ENCODE measurements around the gene PDE1C. TPM values are rescaled to one million over a fixed set of nuclear protein-coding genes. Genes with fewer than 3 reads are reported as not detected.

The PDE1C gene
- total RNA-seq (100 to 1,000 TPM in 8 of 9 donors, 10 to 100 TPM in 1; 63.7 to 307 (median 143) TPM), polyA plus RNA-seq (10 to 100 TPM; 35.3 to 42.9 TPM)
- long read RNA-seq, donor 1, full-length matches to known transcripts = 184 of 274 reads
- long read RNA-seq, donor 1, partial matches to known transcripts = 24 of 274 reads
- long read RNA-seq, donor 1, other reads (novel, unspliced or antisense) = 66 of 274 reads
- long read RNA-seq, donor 2, transcript PDE1C-202 (17 exons, 2,420 nt) = minor isoform, 59 of 227 reads
- long read RNA-seq, donor 2, transcript PDE1C-205 (18 exons, 2,952 nt) = major isoform, 62 of 227 reads
- long read RNA-seq, donor 2, partial matches to known transcripts = 41 of 227 reads
- long read RNA-seq, donor 2, other reads (novel, unspliced or antisense) = 65 of 227 reads
- long read RNA-seq, donor 3, transcript PDE1C-205 (18 exons, 2,952 nt) = minor isoform, 44 of 185 reads
- long read RNA-seq, donor 3, transcript PDE1C-202 (17 exons, 2,420 nt) = major isoform, 81 of 185 reads
- long read RNA-seq, donor 3, partial matches to known transcripts = 17 of 185 reads
- long read RNA-seq, donor 3, other reads (novel, unspliced or antisense) = 42 of 185 reads

DNA sequence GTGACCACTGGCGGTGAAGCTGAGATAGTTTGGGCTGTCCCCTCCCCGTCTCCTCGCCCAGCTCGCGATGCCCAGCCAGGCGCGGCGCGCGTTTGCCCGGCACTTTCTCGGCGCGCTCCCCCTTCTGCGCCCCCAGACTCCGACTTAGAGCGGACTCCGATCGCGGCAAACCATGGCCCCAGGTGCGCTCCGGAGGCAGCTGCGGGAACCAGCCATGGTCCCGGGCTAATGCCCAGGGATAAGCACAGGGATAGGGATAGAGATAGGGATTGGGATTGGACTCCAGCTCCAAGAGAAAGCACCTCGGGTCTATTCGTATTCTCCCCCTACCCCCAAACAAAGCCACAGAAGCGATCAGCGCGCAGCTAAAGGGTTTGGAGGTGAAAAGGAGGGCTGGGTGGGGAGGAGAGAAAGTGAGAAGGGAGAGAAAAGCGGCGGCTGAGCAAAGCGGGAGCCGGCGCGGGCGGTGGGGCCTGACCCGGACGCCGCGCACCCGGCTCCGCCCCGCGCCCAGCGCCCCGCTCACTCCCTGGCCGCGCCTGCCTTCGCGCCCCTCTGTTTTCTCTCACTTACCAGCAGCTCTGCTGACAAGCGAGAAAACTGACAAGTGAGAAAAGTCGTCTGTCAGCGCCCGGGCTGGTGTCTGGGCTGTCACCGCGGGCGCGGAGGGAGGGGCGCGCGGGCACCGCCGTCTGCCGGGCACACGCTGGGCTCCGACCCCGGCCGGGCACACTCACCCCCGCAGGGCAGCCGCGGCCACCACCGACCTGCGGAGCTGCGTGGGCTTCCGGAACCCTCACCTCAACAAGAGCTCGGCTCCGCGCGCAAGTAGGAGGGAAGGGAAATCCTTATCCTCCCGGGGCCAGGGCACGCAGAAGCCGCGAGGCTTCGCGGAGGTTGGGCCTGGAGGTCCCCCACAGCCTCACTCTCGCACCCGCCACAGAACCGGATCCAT, at the start of gene PDE1C:
TSS of gene PDE1C (minus strand) at position 2 of the 955 bp plus-strand sequence.
- ATAC-seq = peak; percentile 62 to 91 (median 82)
- intact Hi-C loops (cut with DNase I) = loop anchor here in 8 of 10 donors (2.0 to 10.0 kb wide), 7 partner anchors 82 to 328 kb away; no protein-coding TSS in a partner anchor
- peak in 1 of 2 donors; percentile 43 for TF ChIP-seq POLR2A (IDR thresholded peaks at IDR 0.05)
- TF ChIP-seq, protein P1, sequence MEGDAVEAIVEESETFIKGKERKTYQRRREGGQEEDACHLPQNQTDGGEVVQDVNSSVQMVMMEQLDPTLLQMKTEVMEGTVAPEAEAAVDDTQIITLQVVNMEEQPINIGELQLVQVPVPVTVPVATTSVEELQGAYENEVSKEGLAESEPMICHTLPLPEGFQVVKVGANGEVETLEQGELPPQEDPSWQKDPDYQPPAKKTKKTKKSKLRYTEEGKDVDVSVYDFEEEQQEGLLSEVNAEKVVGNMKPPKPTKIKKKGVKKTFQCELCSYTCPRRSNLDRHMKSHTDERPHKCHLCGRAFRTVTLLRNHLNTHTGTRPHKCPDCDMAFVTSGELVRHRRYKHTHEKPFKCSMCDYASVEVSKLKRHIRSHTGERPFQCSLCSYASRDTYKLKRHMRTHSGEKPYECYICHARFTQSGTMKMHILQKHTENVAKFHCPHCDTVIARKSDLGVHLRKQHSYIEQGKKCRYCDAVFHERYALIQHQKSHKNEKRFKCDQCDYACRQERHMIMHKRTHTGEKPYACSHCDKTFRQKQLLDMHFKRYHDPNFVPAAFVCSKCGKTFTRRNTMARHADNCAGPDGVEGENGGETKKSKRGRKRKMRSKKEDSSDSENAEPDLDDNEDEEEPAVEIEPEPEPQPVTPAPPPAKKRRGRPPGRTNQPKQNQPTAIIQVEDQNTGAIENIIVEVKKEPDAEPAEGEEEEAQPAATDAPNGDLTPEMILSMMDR (IDR thresholded peaks at IDR 0.05) = no peak
- H3K27me3 ChIP-seq = peaks cover 0 to 23% (median 0%) of the 10 kb centered on the region in 9 donors
- 1 to 11% (median 4%) methylated on average over 63 to 88 of the region's 88 CpGs for WGBS, 4 donors
- H3K4me1 ChIP-seq = peaks cover 0 to 42% (median 8%) of the 10 kb centered on the region in 12 donors
- DNase-seq = peak; percentile 78 to 90 (median 81)
- no peaks in the 10 kb centered on the region for H3K9me3 ChIP-seq
- peak within 1 kb of the TSS; percentile 42 to 80 (median 64) for H3K4me3 ChIP-seq
- peak within 1 kb of the TSS; percentile 78 to 97 (median 92) for H3K27ac ChIP-seq
- no peaks in the 10 kb centered on the region for H3K36me3 ChIP-seq

DNA sequence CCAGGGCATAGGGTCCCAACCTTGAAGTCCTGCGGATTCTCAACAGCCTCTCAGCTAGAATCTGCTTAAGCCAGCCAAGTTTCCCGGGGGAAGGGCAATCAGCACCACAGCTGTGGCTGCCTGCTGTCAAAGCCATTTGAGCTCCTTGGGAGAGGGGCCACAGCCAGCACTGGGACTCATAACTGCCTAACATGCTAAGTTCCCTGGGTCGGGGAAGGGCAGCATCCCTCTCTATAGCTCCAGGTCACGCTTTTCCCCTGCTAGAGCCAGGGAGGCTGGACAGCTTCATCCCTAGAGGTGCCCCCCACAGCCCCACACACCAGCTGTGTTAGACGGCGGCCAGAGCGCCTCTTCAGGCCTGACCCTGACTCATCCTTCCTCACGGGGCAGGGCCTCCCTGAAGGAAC, 49.6 kb upstream of the PDE1C start:
- intact Hi-C loops (cut with DNase I) = no loop called here
- ATAC-seq = peak in 2 of 4 donors; percentile 31 to 50
- peak in 4 of 5 donors; percentile 10 to 56 (median 37) for DNase-seq
- peaks cover 0 to 14% (median 2%) of the 10 kb centered on the region in 12 donors for H3K4me1 ChIP-seq
- no peaks in the 10 kb centered on the region for H3K36me3 ChIP-seq
- 54 to 69% (median 60%) methylated on average over 3 to 8 of the region's 8 CpGs for WGBS, 4 donors
- no peaks in the 10 kb centered on the region for H3K27me3 ChIP-seq
- H3K27ac ChIP-seq = no peak overlapping the region
- H3K9me3 ChIP-seq = peaks cover 0 to 26% (median 5%) of the 10 kb centered on the region in 12 donors
- H3K4me3 ChIP-seq = no peak overlapping the region
- no peak for TF ChIP-seq POLR2A (IDR thresholded peaks at IDR 0.05)
- TF ChIP-seq, protein P1 (IDR thresholded peaks at IDR 0.05) = no peak

DNA sequence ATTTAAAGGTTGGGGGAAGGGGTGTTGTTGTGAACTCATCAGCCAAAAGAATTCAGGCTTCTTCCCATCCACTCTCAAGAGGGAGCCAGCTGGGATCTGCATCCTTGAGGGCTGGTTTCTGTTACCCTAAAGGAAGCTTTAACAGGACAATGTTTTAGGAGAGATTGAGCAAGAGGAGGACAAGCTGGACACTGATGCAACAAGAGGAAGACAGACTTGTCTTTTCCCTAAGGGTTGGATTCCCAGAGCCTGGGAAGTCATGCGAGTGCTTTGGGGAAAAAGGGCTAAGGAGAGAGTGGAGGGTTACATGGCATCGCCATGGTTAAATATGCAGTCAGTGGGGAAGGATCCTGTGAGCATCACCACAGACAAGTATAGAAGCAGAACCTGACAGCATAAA, 47.6 kb upstream of the PDE1C start:
- WGBS, 4 donors = 44 to 68% (median 57%) methylated on average over 2 of the region's 2 CpGs
- no peaks in the 10 kb centered on the region for H3K27me3 ChIP-seq
- TF ChIP-seq, protein P1 (IDR thresholded peaks at IDR 0.05) = no peak
- H3K4me1 ChIP-seq = peaks cover 0 to 14% (median 2%) of the 10 kb centered on the region in 12 donors
- DNase-seq (no peak), ATAC-seq (peak in 1 of 4 donors; percentile 14)
- no peak overlapping the region for H3K4me3 ChIP-seq
- intact Hi-C loops (cut with DNase I) = no loop called here
- no peaks in the 10 kb centered on the region for H3K36me3 ChIP-seq
- no peak overlapping the region for H3K27ac ChIP-seq
- peaks cover 0 to 18% (median 1%) of the 10 kb centered on the region in 12 donors for H3K9me3 ChIP-seq
